Skeletal muscle satellite cell (primary cell): ENCODE results near the gene H2BW2. TPM values are rescaled to one million over a fixed set of nuclear protein-coding genes. Genes with fewer than 3 reads are reported as not detected.
"Not testable (repeated sequence)": the region's sequence is repeated elsewhere in the genome, so short reads cannot be mapped to it uniquely, and the experiment has no call there.

ENCODE experiments used
- H3K27me3 ChIP-seq: 2 replicates; pipeline ENCODE4 v1.7.0; 2013; ENCODE audit warnings: low read length; ENCODE audit not compliant: control insufficient read depth, insufficient read depth
- H3K36me3 ChIP-seq: 2 replicates; pipeline ENCODE4 v1.7.0; 2013; ENCODE audit warnings: mild to moderate bottlenecking, control low read depth, low read length; ENCODE audit not compliant: insufficient read depth
- H3K4me1 ChIP-seq: 2 replicates; pipeline ENCODE4 v1.7.0; 2013; ENCODE audit warnings: low read length; ENCODE audit not compliant: control insufficient read depth, insufficient read depth
- H3K4me2 ChIP-seq: 2 replicates; pipeline ENCODE4 v1.7.0; 2013; ENCODE audit warnings: mild to moderate bottlenecking, low read length
- H3K4me3 ChIP-seq: 2 replicates; pipeline ENCODE4 v1.7.0; 2013; ENCODE audit warnings: low read length
- H3K9ac ChIP-seq: 2 replicates; pipeline ENCODE4 v1.7.0; 2013; ENCODE audit warnings: mild to moderate bottlenecking, low read depth, low read length, moderate library complexity
- H3K9me3 ChIP-seq: replicated peaks from 2 replicates; pipeline ENCODE4 v1.7.0; 2013; ENCODE audit warnings: mild to moderate bottlenecking, control low read depth, low read length
- total RNA-seq: library from RNA; depleted of rRNA; stranded (reverse); fragments of >200 nt; gene quantifications from 2 replicates; pipeline ENCODE4 v1.2.3, GENCODE V29; 2012; rRNA removed

H2BW2 gene
- total RNA-seq, result not detected in 2 replicates

- Histone ChIP-seq H3K4me3 (no peak within 1 kb of the TSS), H3K27me3 (peaks cover 19% of the 10 kb centered on the region), H3K9ac (no peak within 1 kb of the TSS), H3K4me1 (no peaks in the 10 kb centered on the region), H3K36me3 (no peaks in the 10 kb centered on the region), H3K9me3 (no peaks in the 10 kb centered on the region), H3K4me2 (no peak within 1 kb of the TSS)
These were observed at the start of gene H2BW2 for GRCh38 chrX:104039689-104040505. TSS of gene H2BW2 (plus strand) at chrX:104039956. CDS start at chrX:104039995, 39 bp downstream.

GRCh38 chrX:103999234-103999633 is 40.5 kb upstream of the H2BW2 start:
- Histone ChIP-seq H3K4me1 (no peaks in the 10 kb centered on the region), H3K9ac (no peak overlapping the region), H3K9me3 (no peaks in the 10 kb centered on the region), H3K27me3 (peaks cover 55% of the 10 kb centered on the region), H3K4me3 (no peak overlapping the region), H3K4me2 (no peak overlapping the region), H3K36me3 (no peaks in the 10 kb centered on the region)

- no peak overlapping the region for H3K9ac ChIP-seq
- no peaks in the 10 kb centered on the region for H3K4me1 ChIP-seq
- peaks cover 16% of the 10 kb centered on the region for H3K27me3 ChIP-seq
- no peak overlapping the region for H3K4me2 ChIP-seq
- H3K36me3 ChIP-seq, result no peaks in the 10 kb centered on the region
- no peaks in the 10 kb centered on the region for H3K9me3 ChIP-seq
- no peak overlapping the region for H3K4me3 ChIP-seq
These were observed 30.9 kb upstream of the H2BW2 start for GRCh38 chrX:104008831-104009230.

GRCh38 chrX:104013158-104013557 is 26.6 kb upstream of the H2BW2 start:
- peaks cover 4% of the 10 kb centered on the region for H3K27me3 ChIP-seq
- H3K4me2 ChIP-seq, result no peak overlapping the region
- no peaks in the 10 kb centered on the region for H3K4me1 ChIP-seq
- H3K4me3 ChIP-seq, result no peak overlapping the region
- no peaks in the 10 kb centered on the region for H3K36me3 ChIP-seq
- no peak overlapping the region for H3K9ac ChIP-seq
- H3K9me3 ChIP-seq, result no peaks in the 10 kb centered on the region

GRCh38 chrX:104013606-104014005 is 26.1 kb upstream of the H2BW2 start, which contains the start of gene H2BW1:
TSS of gene H2BW1 (minus strand) at chrX:104013708. CDS start at chrX:104013576, 132 bp downstream.
- Histone ChIP-seq H3K4me1 (no peaks in the 10 kb centered on the region), H3K27me3 (peaks cover 4% of the 10 kb centered on the region), H3K4me2 (no peak within 1 kb of the TSS), H3K36me3 (no peaks in the 10 kb centered on the region), H3K9ac (no peak within 1 kb of the TSS), H3K4me3 (no peak within 1 kb of the TSS), H3K9me3 (no peaks in the 10 kb centered on the region)

- not testable (repeated sequence) for H3K4me2 ChIP-seq, H3K4me3 ChIP-seq, H3K36me3 ChIP-seq, H3K4me1 ChIP-seq, H3K9ac ChIP-seq, H3K9me3 ChIP-seq, H3K27me3 ChIP-seq
These were observed 24.2 kb upstream of the H2BW2 start for GRCh38 chrX:104015576-104015975.

- Histone ChIP-seq H3K4me1 (no peaks in the 10 kb centered on the region), H3K4me3 (no peak overlapping the region), H3K9me3 (no peaks in the 10 kb centered on the region), H3K9ac (no peak overlapping the region), H3K27me3 (peaks cover 4% of the 10 kb centered on the region), H3K36me3 (no peaks in the 10 kb centered on the region), H3K4me2 (no peak overlapping the region)
These were observed 21.6 kb upstream of the H2BW2 start for GRCh38 chrX:104018126-104018525.

GRCh38 chrX:104041003-104041402 is 1.2 kb downstream of the H2BW2 start:
- H3K9ac ChIP-seq, result no peak overlapping the region
- H3K4me2 ChIP-seq, result no peak overlapping the region
- no peaks in the 10 kb centered on the region for H3K36me3 ChIP-seq
- H3K4me1 ChIP-seq, result no peaks in the 10 kb centered on the region
- no peaks in the 10 kb centered on the region for H3K9me3 ChIP-seq
- H3K27me3 ChIP-seq, result peaks cover 26% of the 10 kb centered on the region
- H3K4me3 ChIP-seq, result no peak overlapping the region

- Histone ChIP-seq H3K4me2 (no peak overlapping the region), H3K9ac (no peak overlapping the region), H3K36me3 (no peaks in the 10 kb centered on the region), H3K27me3 (peaks cover 28% of the 10 kb centered on the region), H3K9me3 (no peaks in the 10 kb centered on the region), H3K4me1 (no peaks in the 10 kb centered on the region), H3K4me3 (no peak overlapping the region)
These were observed 5.9 kb downstream of the H2BW2 start for GRCh38 chrX:104045642-104046041.

GRCh38 chrX:104047171-104047570 is 7.4 kb downstream of the H2BW2 start:
- Histone ChIP-seq H3K9ac (no peak overlapping the region), H3K4me1 (no peaks in the 10 kb centered on the region), H3K36me3 (no peaks in the 10 kb centered on the region), H3K9me3 (no peaks in the 10 kb centered on the region), H3K4me2 (no peak overlapping the region), H3K4me3 (no peak overlapping the region), H3K27me3 (peaks cover 28% of the 10 kb centered on the region)

GRCh38 chrX:104054956-104055355 is 15.2 kb downstream of the H2BW2 start:
- not testable (repeated sequence) for H3K4me2 ChIP-seq, H3K9me3 ChIP-seq, H3K36me3 ChIP-seq, H3K4me3 ChIP-seq, H3K9ac ChIP-seq, H3K4me1 ChIP-seq, H3K27me3 ChIP-seq

GRCh38 chrX:104062636-104063035 is 22.9 kb downstream of the H2BW2 start:
- H3K4me2 ChIP-seq, H3K9ac ChIP-seq, H3K9me3 ChIP-seq, H3K4me1 ChIP-seq, H3K4me3 ChIP-seq, H3K27me3 ChIP-seq, H3K36me3 ChIP-seq: not testable (repeated sequence)
